ENCODE data around the gene MGRN1. TPM values are rescaled to one million over a fixed set of nuclear protein-coding genes. Genes with fewer than 3 reads are reported as not detected.

The MGRN1 gene
- total RNA-seq, 2 donors from 2014 or later: 66.9 to 71.4 TPM

- 94 to 97% methylated on average over 8 to 9 of the region's 9 CpGs for WGBS, 2 experiments (ENCODE audit: insufficient coverage in 1 of 2, insufficient read length in 1 of 2)
- H3K4me3 Mint-ChIP-seq: no peak overlapping the region
These were observed 18.3 kb upstream of the MGRN1 start for GRCh38 chr16:4606354-4606753.

GRCh38 chr16:4607841-4608703 is 16.6 kb upstream of the MGRN1 start:
- Mint-ChIP-seq H3K36me3 (ENCODE audit: low read depth) (peaks cover 7% of the 10 kb centered on the region), H3K4me1 (peaks cover 7% of the 10 kb centered on the region), H3K27me3 (ENCODE audit: insufficient read depth) (no peaks in the 10 kb centered on the region), H3K9me3 (no peaks in the 10 kb centered on the region), H3K4me3 (no peak overlapping the region), H3K27ac (peak overlapping the region; percentile 66)
- DNase-seq: peak; percentile 53
- H3K27ac ChIP-seq (ENCODE audit: low read depth, low read length): no peak overlapping the region
- H3K9ac ChIP-seq (ENCODE audit: extremely low read depth, low read length, poor library complexity, severe bottlenecking): no peak overlapping the region
- no peaks in the 10 kb centered on the region for H3K9me3 ChIP-seq (ENCODE audit: control insufficient read depth, low read length)
- TF ChIP-seq CTCF (conservative IDR thresholded peaks at IDR 0.05): no peak
- H3K27me3 ChIP-seq (ENCODE audit: control insufficient read depth, insufficient read depth, low read length, poor library complexity, severe bottlenecking): no peaks in the 10 kb centered on the region
- no peak overlapping the region for H3K4me3 ChIP-seq (ENCODE audit: low read length)
- H3K36me3 ChIP-seq (ENCODE audit: control insufficient read depth, insufficient read depth, low read length): peaks cover 8% of the 10 kb centered on the region
- peaks cover 5% of the 10 kb centered on the region for H3K4me1 ChIP-seq (ENCODE audit: control insufficient read depth, insufficient read depth, low read length)
- 93 to 94% methylated on average over 19 to 22 of the region's 22 CpGs for WGBS, 2 experiments (ENCODE audit: insufficient coverage in 1 of 2, insufficient read length in 1 of 2)

More at GRCh38 chr16:4606354-4606753, 18.3 kb upstream of the MGRN1 start:
- TF ChIP-seq CTCF (conservative IDR thresholded peaks at IDR 0.05): no peak
- no peak overlapping the region for H3K4me3 ChIP-seq (ENCODE audit: low read length)
- no peaks in the 10 kb centered on the region for H3K9me3 ChIP-seq (ENCODE audit: control insufficient read depth, low read length)
- no peaks in the 10 kb centered on the region for H3K4me1 ChIP-seq (ENCODE audit: control insufficient read depth, insufficient read depth, low read length)
- H3K27ac Mint-ChIP-seq: no peak overlapping the region
- no peak overlapping the region for H3K27ac ChIP-seq (ENCODE audit: low read depth, low read length)
- no peaks in the 10 kb centered on the region for H3K4me1 Mint-ChIP-seq
- H3K36me3 ChIP-seq (ENCODE audit: control insufficient read depth, insufficient read depth, low read length): peaks cover 8% of the 10 kb centered on the region
- H3K36me3 Mint-ChIP-seq (ENCODE audit: low read depth): peaks cover 7% of the 10 kb centered on the region
- no peaks in the 10 kb centered on the region for H3K27me3 Mint-ChIP-seq (ENCODE audit: insufficient read depth)
- no peak for DNase-seq
- H3K9ac ChIP-seq (ENCODE audit: extremely low read depth, low read length, poor library complexity, severe bottlenecking): no peak overlapping the region
- no peaks in the 10 kb centered on the region for H3K27me3 ChIP-seq (ENCODE audit: control insufficient read depth, insufficient read depth, low read length, poor library complexity, severe bottlenecking)
- H3K9me3 Mint-ChIP-seq: no peaks in the 10 kb centered on the region

- TF ChIP-seq CTCF (conservative IDR thresholded peaks at IDR 0.05): no peak
- H3K4me3 Mint-ChIP-seq: no peak overlapping the region
- DNase-seq: no peak
These were observed 16.0 kb upstream of the MGRN1 start for GRCh38 chr16:4608704-4608980.

More at GRCh38 chr16:4608704-4608980, 16.0 kb upstream of the MGRN1 start:
- H3K9me3 ChIP-seq (ENCODE audit: control insufficient read depth, low read length): no peaks in the 10 kb centered on the region
- no peaks in the 10 kb centered on the region for H3K9me3 Mint-ChIP-seq
- peak overlapping the region; percentile 66 for H3K27ac Mint-ChIP-seq
- H3K27me3 ChIP-seq (ENCODE audit: control insufficient read depth, insufficient read depth, low read length, poor library complexity, severe bottlenecking): no peaks in the 10 kb centered on the region
- H3K9ac ChIP-seq (ENCODE audit: extremely low read depth, low read length, poor library complexity, severe bottlenecking): no peak overlapping the region
- peaks cover 8% of the 10 kb centered on the region for H3K36me3 ChIP-seq (ENCODE audit: control insufficient read depth, insufficient read depth, low read length)
- peaks cover 7% of the 10 kb centered on the region for H3K36me3 Mint-ChIP-seq (ENCODE audit: low read depth)
- H3K27me3 Mint-ChIP-seq (ENCODE audit: insufficient read depth): no peaks in the 10 kb centered on the region
- H3K27ac ChIP-seq (ENCODE audit: low read depth, low read length): no peak overlapping the region
- 92 to 100% methylated on average over 2 to 8 of the region's 8 CpGs for WGBS, 2 experiments (ENCODE audit: insufficient coverage in 1 of 2, insufficient read length in 1 of 2)
- H3K4me3 ChIP-seq (ENCODE audit: low read length): no peak overlapping the region
- peaks cover 10% of the 10 kb centered on the region for H3K4me1 Mint-ChIP-seq
- peaks cover 7% of the 10 kb centered on the region for H3K4me1 ChIP-seq (ENCODE audit: control insufficient read depth, insufficient read depth, low read length)
